Natural killer cell (primary cell): Measurements from ENCODE around the gene PYGM. TPM values are rescaled to one million over a fixed set of nuclear protein-coding genes. Genes with fewer than 3 reads are reported as not detected.

ENCODE experiments used
- ATAC-seq, 3 donors: fragments of 150-1000 bp in 2 of 3; fragments of 200-7000 bp in 1 of 3; cut with Tn5 transposase; 1 replicate in 1 of 3; 2 replicates in 2 of 3; pipeline ENCODE4 v1.10.0; 2021; ENCODE audit warnings: mild to moderate bottlenecking in 2 of 3, moderate library complexity in 2 of 3
- DNase-seq, 2 donors: peaks; one replicate each; pipeline versions ENCODE4 v3.0.0 to v3.0.0-alpha.2; 2013 to 2021; ENCODE audit warnings: mixed read lengths in 1 of 2
- H3K27ac ChIP-seq: one replicate; pipeline ENCODE4 v1.5.1; 2013; ENCODE audit warnings: mild to moderate bottlenecking, low read length
- H3K27me3 ChIP-seq: one replicate; pipeline ENCODE4 v1.6.1; 2013; ENCODE audit warnings: low read length; ENCODE audit not compliant: control insufficient read depth, insufficient read depth
- H3K36me3 ChIP-seq: one replicate; pipeline ENCODE4 v1.6.1; 2013; ENCODE audit warnings: low read length; ENCODE audit not compliant: control insufficient read depth, insufficient read depth
- H3K4me1 ChIP-seq: one replicate; pipeline ENCODE4 v1.6.1; 2013; ENCODE audit warnings: low read length; ENCODE audit not compliant: control insufficient read depth, insufficient read depth
- H3K4me3 ChIP-seq: one replicate; pipeline ENCODE4 v1.5.1; 2013; ENCODE audit warnings: low read length
- H3K9me3 ChIP-seq: one replicate; pipeline ENCODE4 v1.6.1; 2013; ENCODE audit warnings: low read length; ENCODE audit not compliant: control insufficient read depth, insufficient read depth
- H3K27ac Mint-ChIP-seq, 2 donors: one replicate each; pipeline ENCODE4 v1.8.0; 2022; ENCODE audit warnings: mild to moderate bottlenecking in 2 of 2, mixed read lengths in 2 of 2, moderate library complexity in 1 of 2
- H3K27me3 Mint-ChIP-seq, 2 donors: one replicate each; pipeline ENCODE4 v1.8.0; 2022; ENCODE audit warnings: low read depth in 2 of 2, mixed read lengths in 2 of 2
- H3K36me3 Mint-ChIP-seq: one replicate; pipeline ENCODE4 v1.8.0; 2022; ENCODE audit warnings: mixed read lengths
- H3K4me1 Mint-ChIP-seq, 2 donors: one replicate each; pipeline ENCODE4 v1.8.0; 2022; ENCODE audit warnings: mixed read lengths in 2 of 2
- H3K4me3 Mint-ChIP-seq: one replicate; pipeline ENCODE4 v1.8.0; 2022; ENCODE audit warnings: mild to moderate bottlenecking, moderate library complexity, mixed read lengths
- H3K9me3 Mint-ChIP-seq, 2 donors: one replicate each; pipeline ENCODE4 v1.8.0; 2022; ENCODE audit warnings: mixed read lengths in 2 of 2
- WGBS: methylation state at CpG from one replicate; pipeline ENCODE4 v1.1.7; 2013; ENCODE audit warnings: missing lambda C conversion rate; ENCODE audit not compliant: insufficient coverage; 5-methylcytosine and 5-hydroxymethylcytosine counted together
- intact Hi-C: fragments of 100-400 bp; cut with micrococcal nuclease; formaldehyde crosslinking; loops from one replicate; pipeline ENCODE4 v1.14.2; 2022
- total RNA-seq, 4 donors: library from RNA; stranded (reverse); fragments of 120-200 nt in 1 of 4; gene quantifications; one replicate each; pipeline versions ENCODE4 v1.2.3 to v1.2.4, GENCODE V29; 2013 to 2022
- TF ChIP-seq, protein P1 (sequence below): fragments of 200-600 bp; IDR thresholded peaks from one replicate; pipeline ENCODE4 v1.8.0; 2022; ENCODE audit warnings: antibody characterized with exemption

Gene PYGM
- total RNA-seq, 3 donors from 2014 or later (not counting 1 experiment from before 2014, with no cell fraction given), result 4.1 to 8.4 (median 6.1) TPM

DNA sequence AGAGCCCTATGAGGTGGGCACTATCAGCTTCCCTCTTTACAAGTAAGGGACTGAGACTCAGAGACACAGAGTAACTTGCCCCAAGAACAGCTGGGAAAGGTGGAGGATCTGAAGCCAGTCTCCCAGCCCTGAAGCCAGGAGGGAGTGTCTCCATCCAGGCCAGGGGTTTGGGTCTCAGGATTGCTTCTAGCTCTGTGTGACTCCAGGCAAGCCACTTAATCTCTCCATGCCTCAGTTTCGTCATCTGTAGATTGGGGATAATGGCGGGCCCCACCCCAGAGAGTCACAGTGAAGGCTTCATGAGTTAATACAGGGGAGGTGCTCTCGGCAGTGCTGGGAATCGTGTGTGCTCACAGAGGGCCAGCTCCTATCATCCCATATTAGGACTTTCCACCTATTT, 32.7 kb upstream of the PYGM start:
- H3K9me3 Mint-ChIP-seq, result no peaks in the 10 kb centered on the region
- no peaks in the 10 kb centered on the region for H3K9me3 ChIP-seq
- WGBS, result 95% methylated on average over 2 of the region's 4 CpGs
- H3K4me3 ChIP-seq, result no peak overlapping the region
- ATAC-seq (no peak), DNase-seq (no peak)
- H3K27me3 ChIP-seq, result no peaks in the 10 kb centered on the region
- H3K36me3 ChIP-seq, result peaks cover 34% of the 10 kb centered on the region
- H3K4me3 Mint-ChIP-seq, result no peak overlapping the region
- H3K4me1 Mint-ChIP-seq, result peaks cover 6 to 10% of the 10 kb centered on the region in 2 donors
- intact Hi-C loops, result no loop called here
- no peak overlapping the region for H3K27ac Mint-ChIP-seq
- H3K4me1 ChIP-seq, result no peaks in the 10 kb centered on the region
- TF ChIP-seq, protein P1, sequence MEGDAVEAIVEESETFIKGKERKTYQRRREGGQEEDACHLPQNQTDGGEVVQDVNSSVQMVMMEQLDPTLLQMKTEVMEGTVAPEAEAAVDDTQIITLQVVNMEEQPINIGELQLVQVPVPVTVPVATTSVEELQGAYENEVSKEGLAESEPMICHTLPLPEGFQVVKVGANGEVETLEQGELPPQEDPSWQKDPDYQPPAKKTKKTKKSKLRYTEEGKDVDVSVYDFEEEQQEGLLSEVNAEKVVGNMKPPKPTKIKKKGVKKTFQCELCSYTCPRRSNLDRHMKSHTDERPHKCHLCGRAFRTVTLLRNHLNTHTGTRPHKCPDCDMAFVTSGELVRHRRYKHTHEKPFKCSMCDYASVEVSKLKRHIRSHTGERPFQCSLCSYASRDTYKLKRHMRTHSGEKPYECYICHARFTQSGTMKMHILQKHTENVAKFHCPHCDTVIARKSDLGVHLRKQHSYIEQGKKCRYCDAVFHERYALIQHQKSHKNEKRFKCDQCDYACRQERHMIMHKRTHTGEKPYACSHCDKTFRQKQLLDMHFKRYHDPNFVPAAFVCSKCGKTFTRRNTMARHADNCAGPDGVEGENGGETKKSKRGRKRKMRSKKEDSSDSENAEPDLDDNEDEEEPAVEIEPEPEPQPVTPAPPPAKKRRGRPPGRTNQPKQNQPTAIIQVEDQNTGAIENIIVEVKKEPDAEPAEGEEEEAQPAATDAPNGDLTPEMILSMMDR, result no peak
- H3K36me3 Mint-ChIP-seq, result no peaks in the 10 kb centered on the region
- no peaks in the 10 kb centered on the region for H3K27me3 Mint-ChIP-seq
- H3K27ac ChIP-seq, result no peak overlapping the region

DNA sequence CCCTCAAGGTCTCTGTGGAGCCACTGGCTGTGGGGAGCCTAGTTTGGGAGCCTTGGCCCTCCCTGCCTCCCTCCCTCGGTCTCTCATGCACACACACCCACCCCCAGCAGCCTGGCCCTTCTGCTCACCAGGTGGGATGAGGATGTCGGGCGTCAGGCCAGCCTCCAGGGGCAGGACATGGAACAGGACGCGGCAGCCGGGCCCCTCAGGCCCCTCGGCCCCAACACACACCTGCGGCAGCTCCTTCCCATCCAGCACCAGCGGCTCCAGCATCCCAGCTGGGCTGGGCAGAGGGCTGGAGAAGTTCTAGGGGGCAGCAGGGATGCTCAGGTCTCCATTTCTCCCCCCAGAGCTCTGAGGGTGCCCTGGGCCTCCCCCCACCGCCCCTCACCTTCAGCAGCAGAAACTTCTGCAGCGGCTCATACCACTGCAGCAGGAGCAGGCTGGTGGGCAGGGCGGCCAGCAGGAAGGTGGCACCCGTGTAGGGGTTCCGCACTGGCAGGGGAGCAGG, 32.1 kb upstream of the PYGM start:
- Mint-ChIP-seq H3K9me3 (no peaks in the 10 kb centered on the region), H3K27ac (no peak overlapping the region), H3K4me3 (no peak overlapping the region), H3K36me3 (no peaks in the 10 kb centered on the region), H3K4me1 (peaks cover 6 to 10% of the 10 kb centered on the region in 2 donors), H3K27me3 (no peaks in the 10 kb centered on the region)
- Histone ChIP-seq H3K4me1 (no peaks in the 10 kb centered on the region), H3K27me3 (no peaks in the 10 kb centered on the region), H3K36me3 (peaks cover 29% of the 10 kb centered on the region), H3K9me3 (no peaks in the 10 kb centered on the region), H3K27ac (no peak overlapping the region), H3K4me3 (no peak overlapping the region)
- TF ChIP-seq, protein P1, result no peak
- WGBS, result 97% methylated on average over 14 of the region's 14 CpGs
- DNase-seq (no peak), ATAC-seq (no peak)
- intact Hi-C loops, result no loop called here

DNA sequence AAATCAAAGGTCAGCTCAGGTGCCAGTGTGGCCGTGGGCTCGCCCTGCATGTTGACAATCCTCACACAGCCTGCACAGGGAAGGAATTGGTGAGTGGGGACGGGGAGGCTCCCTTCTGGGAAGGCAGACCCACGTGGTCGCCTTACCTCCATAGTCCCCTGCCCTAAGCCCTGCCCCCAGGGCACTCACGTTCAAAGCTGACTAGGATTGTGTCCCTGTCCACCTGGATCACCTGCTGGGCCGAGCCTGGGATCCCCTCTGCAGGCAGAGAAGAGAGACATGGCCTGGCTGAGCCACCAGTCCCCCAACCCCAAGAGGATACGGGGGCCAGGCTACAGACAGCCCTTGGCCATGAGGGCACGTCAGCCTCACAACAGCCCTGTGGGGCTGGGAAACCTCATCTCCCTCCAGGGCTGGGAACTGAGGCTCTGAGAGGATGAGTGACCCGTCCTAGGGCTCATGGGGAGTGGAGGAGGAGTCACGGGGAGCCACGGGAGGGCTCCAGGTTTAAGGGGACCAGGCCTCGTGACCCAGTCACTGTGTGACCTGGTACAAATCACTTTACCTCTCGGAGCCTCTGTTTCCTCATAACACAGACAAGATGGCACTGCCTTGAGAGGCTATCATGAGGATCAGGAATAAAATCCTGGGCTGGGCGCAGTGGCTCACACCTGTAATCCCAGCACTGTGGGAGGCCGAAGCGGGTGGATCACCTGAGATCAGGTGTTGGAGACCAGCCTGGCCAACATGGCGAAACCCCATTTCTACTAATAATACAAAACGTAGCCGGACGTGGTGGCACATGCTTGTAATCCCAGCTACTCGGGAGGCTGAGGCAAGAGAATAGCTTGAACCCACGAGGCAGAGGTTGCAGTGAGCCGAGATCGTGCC, 30.7 kb upstream of the PYGM start:
- Histone ChIP-seq H3K4me1 (no peaks in the 10 kb centered on the region), H3K27ac (no peak overlapping the region), H3K36me3 (peaks cover 19% of the 10 kb centered on the region), H3K27me3 (no peaks in the 10 kb centered on the region), H3K9me3 (no peaks in the 10 kb centered on the region), H3K4me3 (no peak overlapping the region)
- Mint-ChIP-seq H3K9me3 (no peaks in the 10 kb centered on the region), H3K27ac (no peak overlapping the region), H3K4me3 (no peak overlapping the region), H3K27me3 (no peaks in the 10 kb centered on the region), H3K36me3 (no peaks in the 10 kb centered on the region), H3K4me1 (peaks cover 6 to 10% of the 10 kb centered on the region in 2 donors)
- no peak for ATAC-seq
- no peak for DNase-seq
- 95% methylated on average over 24 of the region's 25 CpGs for WGBS
- TF ChIP-seq, protein P1, result no peak
- intact Hi-C loops, result no loop called here
